H9 (cell line): ENCODE data around the gene ARPC5L. TPM values are rescaled to one million over a fixed set of nuclear protein-coding genes. Genes with fewer than 3 reads are reported as not detected.

Experiments used
- DNase-seq: peaks from one replicate; pipeline ENCODE4 v3.0.0-alpha.2; 2017
- H2AFZ ChIP-seq: one replicate; pipeline ENCODE4 v1.6.1; 2013; ENCODE audit warnings: mild to moderate bottlenecking, low read length, control low read depth, moderate library complexity
- H2AK5ac ChIP-seq: 2 replicates; pipeline ENCODE4 v1.6.1; 2013; ENCODE audit warnings: low read length, control low read depth, mixed read lengths; ENCODE audit not compliant: insufficient read length
- H2BK120ac ChIP-seq: one replicate; pipeline ENCODE4 v1.6.1; 2013; ENCODE audit warnings: low read depth, mild to moderate bottlenecking, low read length, control low read depth, inconsistent platforms; ENCODE audit not compliant: poor library complexity, severe bottlenecking
- H2BK12ac ChIP-seq: 2 replicates; pipeline ENCODE4 v1.6.1; 2013; ENCODE audit warnings: low read length, control low read depth, mixed read lengths, low read depth; ENCODE audit not compliant: insufficient read length
- H2BK15ac ChIP-seq: 2 replicates; pipeline ENCODE4 v1.6.1; 2013; ENCODE audit warnings: low read depth, low read length, control low read depth
- H2BK20ac ChIP-seq: one replicate; pipeline ENCODE4 v1.6.1; 2013; ENCODE audit warnings: low read depth, mild to moderate bottlenecking, low read length, control low read depth, inconsistent platforms; ENCODE audit not compliant: poor library complexity, severe bottlenecking
- H2BK5ac ChIP-seq: 2 replicates; pipeline ENCODE4 v1.6.1; 2013; ENCODE audit warnings: low read length, control low read depth, mixed read lengths; ENCODE audit not compliant: insufficient read length
- H3K14ac ChIP-seq: 2 replicates; pipeline ENCODE4 v1.6.1; 2013; ENCODE audit warnings: low read length, control low read depth; ENCODE audit not compliant: insufficient read depth
- H3K18ac ChIP-seq: 2 replicates; pipeline ENCODE4 v1.6.1; 2013; ENCODE audit warnings: low read depth, mild to moderate bottlenecking, mixed read lengths, low read length, control low read depth; ENCODE audit not compliant: insufficient read length
- H3K23ac ChIP-seq: 2 replicates; pipeline ENCODE4 v1.6.1; 2013; ENCODE audit warnings: low read length, control low read depth, mixed read lengths, low read depth; ENCODE audit not compliant: insufficient read length
- H3K23me2 ChIP-seq: 2 replicates; pipeline ENCODE4 v1.6.1; 2013; ENCODE audit warnings: low read depth, mild to moderate bottlenecking, mixed read lengths, low read length, control low read depth; ENCODE audit not compliant: insufficient read length, poor library complexity, severe bottlenecking
- H3K27ac ChIP-seq: 2 replicates; pipeline ENCODE4 v1.5.1; 2013; ENCODE audit warnings: low read length, control low read depth, mixed read lengths, low read depth; ENCODE audit not compliant: insufficient read length
- H3K27me3 ChIP-seq: 2 replicates; pipeline ENCODE4 v1.6.1; 2013; ENCODE audit warnings: low read length, control low read depth, inconsistent platforms; ENCODE audit not compliant: insufficient read depth
- H3K4ac ChIP-seq: 2 replicates; pipeline ENCODE4 v1.6.1; 2013; ENCODE audit warnings: low read depth, mild to moderate bottlenecking, control low read depth, inconsistent platforms, low read length, moderate library complexity
- H3K4me1 ChIP-seq: 2 replicates; pipeline ENCODE4 v1.6.1; 2013; ENCODE audit warnings: low read length, control low read depth, inconsistent platforms; ENCODE audit not compliant: insufficient read depth
- H3K4me2 ChIP-seq: 2 replicates; pipeline ENCODE4 v1.6.1; 2013; ENCODE audit warnings: low read length, control low read depth, mixed read lengths; ENCODE audit not compliant: insufficient read length, insufficient read depth
- H3K56ac ChIP-seq: 2 replicates; pipeline ENCODE4 v1.6.1; 2013; ENCODE audit warnings: low read depth, mild to moderate bottlenecking, mixed read lengths, low read length, control low read depth; ENCODE audit not compliant: insufficient read length
- H3K79me1 ChIP-seq: 2 replicates; pipeline ENCODE4 v1.6.1; 2013; ENCODE audit warnings: low read depth, mild to moderate bottlenecking, moderate library complexity, low read length, control low read depth, inconsistent platforms; ENCODE audit not compliant: insufficient read depth, poor library complexity, severe bottlenecking
- H3K79me2 ChIP-seq: 2 replicates; pipeline ENCODE4 v1.6.1; 2013; ENCODE audit warnings: low read length, control low read depth, inconsistent platforms; ENCODE audit not compliant: insufficient read depth
- H3K9ac ChIP-seq: 2 replicates; pipeline ENCODE4 v1.6.1; 2013; ENCODE audit warnings: low read length, control low read depth, mixed read lengths; ENCODE audit not compliant: insufficient read length; ENCODE audit errors: extremely low read depth
- H3K9me3 ChIP-seq: one replicate; pipeline ENCODE4 v1.6.1; 2013; ENCODE audit warnings: low read depth, low read length, inconsistent platforms; ENCODE audit not compliant: control insufficient read depth
- H3T11ph ChIP-seq: one replicate; pipeline ENCODE4 v1.6.1; 2013; ENCODE audit warnings: mild to moderate bottlenecking, low read length, control low read depth, inconsistent platforms
- H4K20me1 ChIP-seq: one replicate; pipeline ENCODE4 v1.6.1; 2013; ENCODE audit not compliant: control insufficient read depth, insufficient read length, insufficient read depth
- H4K5ac ChIP-seq: 2 replicates; pipeline ENCODE4 v1.6.1; 2013; ENCODE audit warnings: low read depth, mild to moderate bottlenecking, mixed read lengths, low read length, control low read depth; ENCODE audit not compliant: insufficient read length
- H4K8ac ChIP-seq: replicated peaks from 2 replicates; pipeline ENCODE4 v1.6.1; 2013; ENCODE audit warnings: low read length, control low read depth, mixed read lengths, low read depth; ENCODE audit not compliant: insufficient read length
- H4K91ac ChIP-seq: 2 replicates; pipeline ENCODE4 v1.6.1; 2013; ENCODE audit warnings: low read depth, mild to moderate bottlenecking, moderate library complexity, mixed read lengths, low read length, control low read depth; ENCODE audit not compliant: insufficient read length
- H3K27ac Mint-ChIP-seq, 3 experiments: 2 replicates in 2 of 3; 3 replicates in 1 of 3; pipeline ENCODE4 v1.8.0; 2020 to 2021; ENCODE audit warnings: mixed read lengths in 3 of 3, mild to moderate bottlenecking in 1 of 3, moderate library complexity in 1 of 3
- H3K27me3 Mint-ChIP-seq: 2 replicates; pipeline ENCODE4 v1.8.0; 2021; ENCODE audit warnings: low read depth, mild to moderate bottlenecking, moderate library complexity, mixed read lengths
- H3K36me3 Mint-ChIP-seq, 3 experiments: 2 replicates in 2 of 3; 3 replicates in 1 of 3; pipeline ENCODE4 v1.8.0; 2020 to 2021; ENCODE audit warnings: low read depth in 3 of 3, mixed read lengths in 3 of 3; ENCODE audit not compliant: insufficient read depth in 1 of 3
- H3K4me1 Mint-ChIP-seq, 2 experiments: 2 replicates each; pipeline ENCODE4 v1.8.0; 2020; ENCODE audit warnings: mixed read lengths in 2 of 2
- H3K4me3 Mint-ChIP-seq, 2 experiments: 2 replicates in 1 of 2; 3 replicates in 1 of 2; pipeline ENCODE4 v1.8.0; 2020 to 2021; ENCODE audit warnings: mild to moderate bottlenecking in 2 of 2, mixed read lengths in 2 of 2, moderate library complexity in 1 of 2
- H3K9me3 Mint-ChIP-seq, 2 experiments: 2 replicates in 1 of 2; 3 replicates in 1 of 2; pipeline ENCODE4 v1.8.0; 2020; ENCODE audit warnings: mild to moderate bottlenecking in 2 of 2, mixed read lengths in 2 of 2, moderate library complexity in 1 of 2
- CTCF ChIP-seq: fragments of 200-600 bp; sonication (generic); conservative IDR thresholded peaks from 3 replicates; pipeline ENCODE4 v1.8.0; 2021; ENCODE audit warnings: antibody characterized with exemption, mild to moderate bottlenecking
- WGBS: extraction: QIAGEN DNeasy Blood & Tissue Kit; methylation state at CpG from one replicate; pipeline ENCODE4 v1.1.7; 2013; ENCODE audit warnings: missing lambda C conversion rate, low lambda C conversion rate, mixed read lengths; ENCODE audit not compliant: insufficient read length; ENCODE audit errors: extremely low coverage; 5-methylcytosine and 5-hydroxymethylcytosine counted together
- total RNA-seq: library from RNA; stranded (reverse); gene quantifications from 2 replicates; pipeline ENCODE4 v1.2.1, GENCODE V29; 2021

Gene ARPC5L
- total RNA-seq, 1 experiment from 2014 or later = 67.7 TPM

GRCh38 chr9:124863371-124863871 is 1.5 kb downstream of the ARPC5L start:
- no peak overlapping the region for H2AFZ ChIP-seq
- H3K4me2 ChIP-seq = no peak overlapping the region
- H3K4ac ChIP-seq = no peak overlapping the region
- H2BK20ac ChIP-seq = no peak overlapping the region
- no peak for DNase-seq
- H3K27me3 ChIP-seq = no peaks in the 10 kb centered on the region
- no peak overlapping the region for H4K5ac ChIP-seq
- H3K4me1 Mint-ChIP-seq = peaks cover 25 to 44% of the 10 kb centered on the region in 2 experiments
- peaks cover 20% of the 10 kb centered on the region; the same call in 1 of the 2 replicates for H3K79me2 ChIP-seq
- no peaks in the 10 kb centered on the region for H3K9me3 ChIP-seq
- peaks cover 11% of the 10 kb centered on the region for H3K23me2 ChIP-seq
- H4K8ac ChIP-seq = no peak overlapping the region
- H3K9ac ChIP-seq = no peak overlapping the region
- WGBS = no CpG with 5 or more reads among the region's 7 CpGs
- H3K79me1 ChIP-seq = peaks cover 4% of the 10 kb centered on the region
- no peak overlapping the region for H3K14ac ChIP-seq
- H3K23ac ChIP-seq = no peak overlapping the region
- no peak overlapping the region for H4K91ac ChIP-seq
- no peak overlapping the region for H2BK5ac ChIP-seq
- H3K27me3 Mint-ChIP-seq = no peaks in the 10 kb centered on the region
- H4K20me1 ChIP-seq = no peaks in the 10 kb centered on the region
- H2BK120ac ChIP-seq = no peak overlapping the region
- H3K56ac ChIP-seq = no peak overlapping the region
- H3K27ac ChIP-seq = no peak overlapping the region
- peaks cover 5% of the 10 kb centered on the region; the same call in 1 of the 2 replicates for H3K4me1 ChIP-seq
- H3T11ph ChIP-seq = no peak overlapping the region
- no peak overlapping the region for H2BK12ac ChIP-seq
- peak overlapping the region; percentile 11 to 30; a peak in 4 of 5 replicates for H3K4me3 Mint-ChIP-seq
- no peak overlapping the region for H2BK15ac ChIP-seq
- no peaks in the 10 kb centered on the region; a peak in 2 of 5 replicates for H3K9me3 Mint-ChIP-seq
- H2AK5ac ChIP-seq = no peak overlapping the region
- peak overlapping the region in 2 of 3 experiments; percentile 13 to 22; a peak in 2 of 7 replicates for H3K27ac Mint-ChIP-seq
- no peak for TF ChIP-seq CTCF
- H3K36me3 Mint-ChIP-seq = peaks cover 30 to 31% (median 31%) of the 10 kb centered on the region in 3 experiments
- H3K18ac ChIP-seq = no peak overlapping the region
